HEK293 (cell line): ENCODE measurements around the gene TRPC4AP.

Experiments
- CTCF ChIA-PET: fragments of 350-600 bp; formaldehyde crosslinking; extraction: SDS; loops from one replicate; lab custom pipeline; 2021; ENCODE audit warnings: antibody characterized with exemption; lab: Yijun Ruan, JAX
- POLR2A ChIA-PET: fragments of 300-600 bp; formaldehyde crosslinking; extraction: SDS; loops from one replicate; lab custom pipeline; 2020; ENCODE audit warnings: antibody characterized with exemption, inconsistent platforms; lab: Yijun Ruan, JAX
- H3K27ac ChIP-seq: fragments of 200-500 bp; sonication (Bioruptor generic); 2 replicates; pipeline ENCODE4 v1.5.1; 2014; ENCODE audit warnings: low read depth, low read length, control low read depth, inconsistent platforms; ENCODE audit errors: extremely low read depth
- H3K36me3 ChIP-seq, 2 experiments: fragments of 200-500 bp in 1 of 2; sonication (Bioruptor generic) in 1 of 2; 1 replicate in 1 of 2; 2 replicates in 1 of 2; pipeline ENCODE4 v1.5.1; 2014 to 2017; ENCODE audit warnings: inconsistent platforms in 2 of 2, low read length in 2 of 2; ENCODE audit not compliant: control insufficient read depth in 2 of 2, insufficient read depth in 1 of 2
- H3K4me1 ChIP-seq: fragments of 200-500 bp; sonication (Bioruptor generic); 2 replicates; pipeline ENCODE4 v1.5.1; 2014; ENCODE audit warnings: mild to moderate bottlenecking, low read length, inconsistent platforms; ENCODE audit not compliant: control insufficient read depth, insufficient read depth
- H3K4me3 ChIP-seq: 2 replicates; pipeline ENCODE4 v1.5.1; 2011; ENCODE audit warnings: low read depth, mild to moderate bottlenecking, control low read depth, low read length, moderate library complexity
- H3K9me3 ChIP-seq: fragments of 200-500 bp; sonication (Bioruptor generic); 2 replicates; pipeline ENCODE4 v1.5.1; 2014; ENCODE audit warnings: low read depth, low read length, inconsistent platforms; ENCODE audit not compliant: control insufficient read depth, insufficient read depth
- PRDM1 ChIP-seq: fragments of 450-650 bp; formaldehyde crosslinking; IDR thresholded peaks from 2 replicates; pipeline ENCODE4; 2016; ENCODE audit warnings: missing biosample characterization, missing genetic modification characterization
- SALL2 ChIP-seq: fragments of 450-650 bp; formaldehyde crosslinking; IDR thresholded peaks from 2 replicates; pipeline ENCODE4 v1.5.0; 2017; ENCODE audit warnings: missing biosample characterization, mild to moderate bottlenecking, missing genetic modification characterization, borderline replicate concordance
- ZBTB17 ChIP-seq: fragments of 450-650 bp; formaldehyde crosslinking; IDR thresholded peaks from 2 replicates; pipeline ENCODE4 v1.5.1; 2016; ENCODE audit warnings: missing biosample characterization, missing genetic modification characterization
- ZFHX2 ChIP-seq: fragments of 450-650 bp; formaldehyde crosslinking; conservative IDR thresholded peaks from 2 replicates; pipeline ENCODE4 v1.5.1; 2016; ENCODE audit warnings: missing biosample characterization, missing genetic modification characterization
- ZFP3 ChIP-seq: fragments of 450-650 bp; formaldehyde crosslinking; IDR thresholded peaks from 2 replicates; pipeline ENCODE4 v1.5.1; 2016; ENCODE audit warnings: low read depth, missing biosample characterization, missing genetic modification characterization
- ZNF23 ChIP-seq: fragments of 450-650 bp; formaldehyde crosslinking; IDR thresholded peaks from 2 replicates; pipeline ENCODE4 v1.5.1; 2016; ENCODE audit warnings: missing biosample characterization, missing genetic modification characterization, borderline replicate concordance
- ZNF274 ChIP-seq, 2 experiments: fragments of 200-500 bp in 1 of 2; fragments of 450-650 bp in 1 of 2; sonication (Bioruptor generic) in 1 of 2; formaldehyde crosslinking in 1 of 2; IDR thresholded peaks; 2 replicates each; pipeline versions ENCODE4 v1.5.1 to v1.6.1; 2014 to 2016; ENCODE audit warnings: borderline replicate concordance in 1 of 2, inconsistent platforms in 1 of 2, low read length in 1 of 2, missing biosample characterization in 1 of 2, missing genetic modification characterization in 1 of 2
- ZNF529 ChIP-seq: fragments of 450-650 bp; formaldehyde crosslinking; IDR thresholded peaks from 2 replicates; pipeline ENCODE4 v1.5.1; 2017; ENCODE audit warnings: missing genetic modification characterization, missing biosample characterization; ENCODE audit not compliant: insufficient replicate concordance
- ZNF560 ChIP-seq: fragments of 450-650 bp; formaldehyde crosslinking; IDR thresholded peaks from 2 replicates; pipeline ENCODE4 v1.5.1; 2017; ENCODE audit warnings: missing biosample characterization, missing genetic modification characterization, borderline replicate concordance
- ZNF600 ChIP-seq: fragments of 450-650 bp; formaldehyde crosslinking; IDR thresholded peaks from 2 replicates; pipeline ENCODE4 v1.5.1; 2016; ENCODE audit warnings: missing biosample characterization, missing genetic modification characterization
- ZNF623 ChIP-seq: fragments of 450-650 bp; formaldehyde crosslinking; IDR thresholded peaks from 2 replicates; pipeline ENCODE4 v1.5.1; 2016; ENCODE audit warnings: missing biosample characterization, missing genetic modification characterization
- ZNF670 ChIP-seq: fragments of 450-650 bp; formaldehyde crosslinking; IDR thresholded peaks from 2 replicates; pipeline ENCODE4 v1.5.1; 2016; ENCODE audit warnings: missing biosample characterization, missing genetic modification characterization, low read depth
- ZNF768 ChIP-seq: fragments of 450-650 bp; formaldehyde crosslinking; IDR thresholded peaks from 2 replicates; pipeline ENCODE4 v1.5.1; 2018; ENCODE audit warnings: missing biosample characterization, mild to moderate bottlenecking, missing genetic modification characterization
- ZNF843 ChIP-seq: fragments of 450-650 bp; formaldehyde crosslinking; IDR thresholded peaks from 2 replicates; pipeline ENCODE4 v1.5.1; 2016; ENCODE audit warnings: missing biosample characterization, missing genetic modification characterization
- TF ChIP-seq, protein P1 (sequence below): sonication (generic); formaldehyde crosslinking; IDR thresholded peaks from 2 replicates; pipeline ENCODE4 v1.8.1; 2022; ENCODE audit warnings: mild to moderate bottlenecking, moderate library complexity, missing genetic modification reagents
- TF ChIP-seq, protein P2 (sequence below): fragments of 450-650 bp; formaldehyde crosslinking; IDR thresholded peaks from 2 replicates; pipeline ENCODE4 v1.5.1; 2017; ENCODE audit warnings: missing biosample characterization, missing genetic modification characterization
- TF ChIP-seq, protein P3 (sequence below): fragments of 450-650 bp; formaldehyde crosslinking; IDR thresholded peaks from 2 replicates; pipeline ENCODE4 v1.5.1; 2016; ENCODE audit warnings: missing biosample characterization, missing genetic modification characterization
- TF ChIP-seq, protein P4 (sequence below): fragments of 450-650 bp; formaldehyde crosslinking; IDR thresholded peaks from 2 replicates; pipeline ENCODE4 v1.5.1; 2016; ENCODE audit warnings: missing biosample characterization, missing genetic modification characterization
- TF ChIP-seq, protein P5 (sequence below): fragments of 450-650 bp; formaldehyde crosslinking; IDR thresholded peaks from 2 replicates; pipeline ENCODE4 v1.5.0; 2017; ENCODE audit warnings: missing biosample characterization, missing genetic modification characterization, borderline replicate concordance

The TRPC4AP gene

DNA sequence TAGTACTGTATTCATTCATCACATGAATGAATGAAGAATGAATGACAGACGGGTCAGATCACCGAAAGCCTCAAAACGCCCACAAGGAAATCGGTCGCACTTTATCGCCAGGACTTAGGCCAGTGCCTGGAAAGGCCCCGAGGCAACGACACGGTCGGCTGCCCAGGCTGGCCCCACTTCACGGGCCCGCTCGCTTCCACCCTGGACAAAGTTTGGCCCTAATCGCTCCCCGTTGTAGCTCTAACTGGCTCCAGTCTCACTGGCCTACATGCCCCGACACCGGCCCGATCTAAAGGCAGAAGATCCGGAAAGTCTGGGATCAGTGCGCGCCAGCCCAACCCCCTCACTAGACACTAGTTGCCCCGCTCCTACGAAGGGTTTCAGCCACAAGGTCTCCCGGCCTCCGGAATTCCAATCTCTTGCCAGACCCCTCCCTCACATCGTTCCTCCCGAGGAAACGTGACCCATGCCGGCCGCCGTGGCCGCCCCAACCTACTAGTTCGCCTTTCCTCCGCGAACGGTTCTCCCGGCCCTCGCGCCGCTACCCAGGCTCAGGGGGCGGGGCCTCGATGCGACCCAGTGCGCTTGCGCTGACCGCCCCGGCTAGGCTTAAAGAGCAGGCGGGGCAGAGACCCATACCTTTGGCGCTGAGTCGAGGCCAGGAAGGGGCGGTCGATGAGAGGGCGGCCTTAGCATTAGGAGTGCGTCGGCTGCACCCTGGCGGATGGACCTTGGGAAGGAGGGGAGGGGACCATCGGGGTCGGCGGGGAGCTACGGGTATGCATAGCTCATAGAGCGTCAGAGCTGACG is 137.2 kb downstream of the TRPC4AP start, which contains the start of the genes GSS and MYH7B (continued):
- TF ChIP-seq ZNF623 (tag by site-specific recombination) (peak; percentile 32; the same call in 1 of the 2 replicates), ZBTB17 (tag by site-specific recombination) (peak; percentile 94), ZFHX2 (tag by site-specific recombination) (peak; percentile 44), SALL2 (tag by site-specific recombination) (no peak), ZNF600 (tag by site-specific recombination) (peak; percentile 89), ZNF843 (tag by site-specific recombination) (peak; percentile 15; the same call in 1 of the 2 replicates), ZNF768 (tag by site-specific recombination) (no peak)
- TF ChIP-seq, protein P1, sequence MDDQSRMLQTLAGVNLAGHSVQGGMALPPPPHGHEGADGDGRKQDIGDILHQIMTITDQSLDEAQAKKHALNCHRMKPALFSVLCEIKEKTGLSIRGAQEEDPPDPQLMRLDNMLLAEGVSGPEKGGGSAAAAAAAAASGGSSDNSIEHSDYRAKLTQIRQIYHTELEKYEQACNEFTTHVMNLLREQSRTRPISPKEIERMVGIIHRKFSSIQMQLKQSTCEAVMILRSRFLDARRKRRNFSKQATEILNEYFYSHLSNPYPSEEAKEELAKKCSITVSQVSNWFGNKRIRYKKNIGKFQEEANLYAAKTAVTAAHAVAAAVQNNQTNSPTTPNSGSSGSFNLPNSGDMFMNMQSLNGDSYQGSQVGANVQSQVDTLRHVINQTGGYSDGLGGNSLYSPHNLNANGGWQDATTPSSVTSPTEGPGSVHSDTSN (CRISPR knock-in tag), result no peak
- TF ChIP-seq, all 188 proteins: peak for 79

DNA sequence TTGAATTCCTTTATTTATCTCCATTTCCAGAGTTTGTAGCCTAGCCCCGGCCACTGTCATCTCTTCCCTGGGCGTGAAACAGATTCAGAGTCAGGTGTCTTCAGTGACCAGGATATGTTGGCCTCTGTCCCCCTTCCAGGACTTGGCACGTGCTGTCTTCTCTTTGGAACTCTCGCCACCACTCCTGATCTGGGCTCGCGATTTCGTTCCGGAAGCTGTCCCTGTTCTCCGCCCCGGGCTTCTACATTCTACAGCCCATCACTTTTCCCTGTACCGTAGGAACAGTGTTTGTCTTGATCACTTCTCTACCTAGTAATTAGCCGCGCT is 137.7 kb downstream of the TRPC4AP start:
- Histone ChIP-seq H3K4me3 (peak overlapping the region; percentile 73), H3K9me3 (no peaks in the 10 kb centered on the region), H3K36me3 (peaks cover 0 to 21% of the 10 kb centered on the region in 2 experiments; a peak in 1 of 3 replicates), H3K27ac (peak overlapping the region; percentile 77), H3K4me1 (no peaks in the 10 kb centered on the region; the same call in 1 of the 2 replicates)
- POLR2A ChIA-PET, result interaction anchor here (0.5 to 2.4 kb wide), 5 partner anchors 9 to 194 kb away, joined by 3 to 13 read pairs (median 3); partner anchors contain the start of gene ACSS2
- TF ChIP-seq ZNF529 (tag by site-specific recombination), result no peak
- TF ChIP-seq, protein P2, sequence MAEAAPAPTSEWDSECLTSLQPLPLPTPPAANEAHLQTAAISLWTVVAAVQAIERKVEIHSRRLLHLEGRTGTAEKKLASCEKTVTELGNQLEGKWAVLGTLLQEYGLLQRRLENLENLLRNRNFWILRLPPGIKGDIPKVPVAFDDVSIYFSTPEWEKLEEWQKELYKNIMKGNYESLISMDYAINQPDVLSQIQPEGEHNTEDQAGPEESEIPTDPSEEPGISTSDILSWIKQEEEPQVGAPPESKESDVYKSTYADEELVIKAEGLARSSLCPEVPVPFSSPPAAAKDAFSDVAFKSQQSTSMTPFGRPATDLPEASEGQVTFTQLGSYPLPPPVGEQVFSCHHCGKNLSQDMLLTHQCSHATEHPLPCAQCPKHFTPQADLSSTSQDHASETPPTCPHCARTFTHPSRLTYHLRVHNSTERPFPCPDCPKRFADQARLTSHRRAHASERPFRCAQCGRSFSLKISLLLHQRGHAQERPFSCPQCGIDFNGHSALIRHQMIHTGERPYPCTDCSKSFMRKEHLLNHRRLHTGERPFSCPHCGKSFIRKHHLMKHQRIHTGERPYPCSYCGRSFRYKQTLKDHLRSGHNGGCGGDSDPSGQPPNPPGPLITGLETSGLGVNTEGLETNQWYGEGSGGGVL (tag by site-specific recombination), result peak; percentile 60
- no peak for TF ChIP-seq ZNF23 (tag by site-specific recombination)
- TF ChIP-seq ZFP3 (tag by site-specific recombination), result no peak
- no peak for TF ChIP-seq ZNF670 (tag by site-specific recombination)
- TF ChIP-seq ZNF560 (tag by site-specific recombination), result no peak
- TF ChIP-seq, protein P3, sequence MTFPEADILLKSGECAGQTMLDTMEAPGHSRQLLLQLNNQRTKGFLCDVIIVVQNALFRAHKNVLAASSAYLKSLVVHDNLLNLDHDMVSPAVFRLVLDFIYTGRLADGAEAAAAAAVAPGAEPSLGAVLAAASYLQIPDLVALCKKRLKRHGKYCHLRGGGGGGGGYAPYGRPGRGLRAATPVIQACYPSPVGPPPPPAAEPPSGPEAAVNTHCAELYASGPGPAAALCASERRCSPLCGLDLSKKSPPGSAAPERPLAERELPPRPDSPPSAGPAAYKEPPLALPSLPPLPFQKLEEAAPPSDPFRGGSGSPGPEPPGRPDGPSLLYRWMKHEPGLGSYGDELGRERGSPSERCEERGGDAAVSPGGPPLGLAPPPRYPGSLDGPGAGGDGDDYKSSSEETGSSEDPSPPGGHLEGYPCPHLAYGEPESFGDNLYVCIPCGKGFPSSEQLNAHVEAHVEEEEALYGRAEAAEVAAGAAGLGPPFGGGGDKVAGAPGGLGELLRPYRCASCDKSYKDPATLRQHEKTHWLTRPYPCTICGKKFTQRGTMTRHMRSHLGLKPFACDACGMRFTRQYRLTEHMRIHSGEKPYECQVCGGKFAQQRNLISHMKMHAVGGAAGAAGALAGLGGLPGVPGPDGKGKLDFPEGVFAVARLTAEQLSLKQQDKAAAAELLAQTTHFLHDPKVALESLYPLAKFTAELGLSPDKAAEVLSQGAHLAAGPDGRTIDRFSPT (tag by site-specific recombination), result no peak
- TF ChIP-seq, protein P4, sequence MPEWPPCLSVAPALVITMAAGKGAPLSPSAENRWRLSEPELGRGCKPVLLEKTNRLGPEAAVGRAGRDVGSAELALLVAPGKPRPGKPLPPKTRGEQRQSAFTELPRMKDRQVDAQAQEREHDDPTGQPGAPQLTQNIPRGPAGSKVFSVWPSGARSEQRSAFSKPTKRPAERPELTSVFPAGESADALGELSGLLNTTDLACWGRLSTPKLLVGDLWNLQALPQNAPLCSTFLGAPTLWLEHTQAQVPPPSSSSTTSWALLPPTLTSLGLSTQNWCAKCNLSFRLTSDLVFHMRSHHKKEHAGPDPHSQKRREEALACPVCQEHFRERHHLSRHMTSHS (tag by site-specific recombination), result no peak
- TF ChIP-seq, protein P5, sequence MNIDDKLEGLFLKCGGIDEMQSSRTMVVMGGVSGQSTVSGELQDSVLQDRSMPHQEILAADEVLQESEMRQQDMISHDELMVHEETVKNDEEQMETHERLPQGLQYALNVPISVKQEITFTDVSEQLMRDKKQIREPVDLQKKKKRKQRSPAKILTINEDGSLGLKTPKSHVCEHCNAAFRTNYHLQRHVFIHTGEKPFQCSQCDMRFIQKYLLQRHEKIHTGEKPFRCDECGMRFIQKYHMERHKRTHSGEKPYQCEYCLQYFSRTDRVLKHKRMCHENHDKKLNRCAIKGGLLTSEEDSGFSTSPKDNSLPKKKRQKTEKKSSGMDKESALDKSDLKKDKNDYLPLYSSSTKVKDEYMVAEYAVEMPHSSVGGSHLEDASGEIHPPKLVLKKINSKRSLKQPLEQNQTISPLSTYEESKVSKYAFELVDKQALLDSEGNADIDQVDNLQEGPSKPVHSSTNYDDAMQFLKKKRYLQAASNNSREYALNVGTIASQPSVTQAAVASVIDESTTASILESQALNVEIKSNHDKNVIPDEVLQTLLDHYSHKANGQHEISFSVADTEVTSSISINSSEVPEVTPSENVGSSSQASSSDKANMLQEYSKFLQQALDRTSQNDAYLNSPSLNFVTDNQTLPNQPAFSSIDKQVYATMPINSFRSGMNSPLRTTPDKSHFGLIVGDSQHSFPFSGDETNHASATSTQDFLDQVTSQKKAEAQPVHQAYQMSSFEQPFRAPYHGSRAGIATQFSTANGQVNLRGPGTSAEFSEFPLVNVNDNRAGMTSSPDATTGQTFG (tag by site-specific recombination), result no peak
- no peak for TF ChIP-seq ZNF274 (IDR thresholded peaks at IDR 0.05; ENCODE audit: low read length)
- no peak for TF ChIP-seq ZNF274 (tag by site-specific recombination; IDR thresholded peaks at IDR 0.05; ENCODE audit: borderline replicate concordance)
- TF ChIP-seq PRDM1, result peak; percentile 60
- CTCF ChIA-PET, result interaction anchor here (5.1 kb wide), 1 partner anchor 81 kb away, joined by 40 read pairs; the partner anchor contains the start of gene GGT7
